Right forelimb (tissue), 1 donor: ENCODE data around the gene PSMD2.

Experiments
- DNase-seq: peaks from one replicate; pipeline ENCODE4 v3.0.0-alpha.2; 2018

PSMD2 gene

GRCh38 chr3:184283681-184284080 lies 15.4 kb upstream of the PSMD2 start:
- no peak for DNase-seq

DNA sequence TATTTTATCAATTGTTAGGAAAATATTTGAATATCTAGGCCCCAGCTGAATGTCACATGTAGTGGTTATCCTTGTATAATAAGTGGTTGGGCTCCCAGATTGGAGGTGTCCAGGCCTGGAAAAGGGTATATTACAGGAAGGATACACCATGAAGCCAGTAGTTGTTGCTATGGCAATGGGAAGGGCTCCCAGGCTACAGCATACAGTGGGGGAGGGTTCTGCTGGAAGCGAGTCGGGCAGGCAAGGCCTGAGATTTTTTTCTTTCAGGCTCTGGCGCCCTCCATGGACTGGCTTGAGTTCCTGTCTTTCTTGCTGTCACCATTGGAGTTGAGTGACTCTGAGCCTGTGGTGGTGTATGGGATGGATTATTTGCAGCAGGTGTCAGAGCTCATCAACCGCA lies 14.3 kb upstream of the PSMD2 start:
- peak; percentile 74 for DNase-seq

- DNase-seq = peak; percentile 56
These were observed 9.6 kb upstream of the PSMD2 start for GRCh38 chr3:184289426-184289938.

DNA sequence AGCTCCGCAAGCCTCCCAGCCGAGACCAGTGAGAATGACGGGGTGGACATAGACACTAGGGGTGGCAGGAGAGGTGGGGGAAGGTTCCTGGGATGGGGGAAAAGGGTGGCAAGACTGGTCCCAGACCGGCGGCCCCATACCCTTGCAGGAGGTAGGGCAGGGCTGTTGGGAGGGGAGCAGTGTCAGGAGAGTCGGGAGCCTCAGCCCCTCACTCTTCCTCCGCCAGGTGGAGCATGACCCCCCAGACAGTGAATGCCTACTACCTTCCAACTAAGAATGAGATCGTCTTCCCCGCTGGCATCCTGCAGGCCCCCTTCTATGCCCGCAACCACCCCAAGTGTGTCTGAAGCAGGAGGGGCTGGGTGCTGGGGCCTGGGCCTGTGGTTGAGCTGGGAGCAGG lies 8.7 kb upstream of the PSMD2 start:
- no peak for DNase-seq

GRCh38 chr3:184291044-184291737 lies 7.8 kb upstream of the PSMD2 start:
- DNase-seq = no peak

- DNase-seq = no peak
These were observed 7.1 kb upstream of the PSMD2 start for GRCh38 chr3:184291738-184292445.

DNA sequence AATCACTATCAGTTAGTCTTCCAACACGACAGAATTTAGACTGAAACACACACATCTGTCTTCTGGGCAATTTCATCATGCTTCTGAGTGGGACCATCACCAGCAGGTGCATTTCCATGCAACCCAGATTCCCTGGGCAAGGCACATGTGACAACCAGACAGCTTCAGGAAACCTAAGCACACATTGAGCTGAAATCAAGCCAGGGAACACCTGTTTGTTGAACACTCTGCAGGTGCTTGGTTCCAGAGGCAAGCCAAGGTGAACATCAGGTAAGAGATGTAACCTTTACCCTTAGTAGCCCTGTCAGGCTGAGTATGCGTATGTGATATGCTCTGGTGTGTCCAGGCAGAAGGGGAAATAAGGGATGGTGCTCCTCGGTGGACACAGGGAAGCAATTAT lies 3.3 kb upstream of the PSMD2 start:
- no peak for DNase-seq

GRCh38 chr3:184296616-184297015 lies 2.4 kb upstream of the PSMD2 start:
- DNase-seq = no peak

GRCh38 chr3:184299488-184300377 lies 692 bp downstream of the PSMD2 start:
- DNase-seq = no peak

DNA sequence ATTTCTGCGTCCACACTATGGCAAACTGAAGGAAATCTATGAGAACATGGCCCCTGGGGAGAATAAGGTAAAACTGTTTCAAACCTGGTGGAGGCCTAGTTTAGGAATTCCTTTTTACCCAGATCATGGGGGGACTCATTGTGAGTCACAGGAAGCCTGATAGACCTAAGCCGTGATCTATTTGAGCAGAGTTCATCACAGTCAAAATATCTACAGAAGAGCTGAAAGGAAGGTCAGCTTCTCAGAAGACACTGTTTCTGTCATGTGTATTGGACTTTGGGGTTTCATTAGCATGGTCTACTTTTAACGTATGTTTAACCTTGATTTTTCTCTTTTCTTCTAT lies 1.3 kb downstream of the PSMD2 start:
- DNase-seq = no peak

DNA sequence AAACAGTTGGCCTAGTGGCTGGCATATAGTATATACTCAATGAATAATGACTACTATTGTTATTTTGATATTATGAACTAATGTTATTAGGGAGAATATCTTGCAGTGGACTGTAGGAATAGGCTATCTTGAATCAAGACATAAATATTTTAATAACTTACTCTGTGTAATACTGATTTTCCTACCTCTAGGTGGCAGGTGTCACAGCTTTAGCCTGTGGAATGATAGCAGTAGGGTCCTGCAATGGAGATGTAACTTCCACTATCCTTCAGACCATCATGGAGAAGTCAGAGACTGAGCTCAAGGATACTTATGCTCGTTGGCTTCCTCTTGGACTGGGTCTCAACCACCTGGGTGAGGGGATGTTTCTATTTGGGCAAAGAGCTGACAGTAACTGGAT lies 6.5 kb downstream of the PSMD2 start:
- no peak for DNase-seq

- no peak for DNase-seq
These were observed 7.4 kb downstream of the PSMD2 start for GRCh38 chr3:184306341-184306972.

GRCh38 chr3:184307915-184308314 lies 8.9 kb downstream of the PSMD2 start:
- no peak for DNase-seq

GRCh38 chr3:184308744-184309143 lies 9.7 kb downstream of the PSMD2 start:
- DNase-seq = no peak

DNA sequence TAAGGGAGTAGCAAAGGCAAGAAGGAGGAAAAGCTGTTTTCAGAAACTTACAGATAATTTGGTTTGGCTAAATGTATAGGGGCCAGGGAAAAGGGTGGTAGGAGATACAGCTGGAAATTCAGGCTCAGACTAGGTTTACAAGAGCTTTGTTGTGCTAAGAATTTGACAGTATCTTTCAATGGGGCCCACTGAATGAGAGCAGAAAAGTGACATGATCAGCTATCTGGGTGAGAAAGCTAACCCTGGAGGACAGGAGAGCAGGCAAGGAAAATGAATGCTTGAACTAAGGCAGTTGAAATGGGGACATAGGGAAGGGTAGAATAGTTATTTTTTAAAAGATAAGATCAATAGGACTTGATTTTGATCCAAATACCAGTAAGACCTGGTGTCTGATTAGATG lies 12.6 kb downstream of the PSMD2 start:
- DNase-seq = no peak

DNA sequence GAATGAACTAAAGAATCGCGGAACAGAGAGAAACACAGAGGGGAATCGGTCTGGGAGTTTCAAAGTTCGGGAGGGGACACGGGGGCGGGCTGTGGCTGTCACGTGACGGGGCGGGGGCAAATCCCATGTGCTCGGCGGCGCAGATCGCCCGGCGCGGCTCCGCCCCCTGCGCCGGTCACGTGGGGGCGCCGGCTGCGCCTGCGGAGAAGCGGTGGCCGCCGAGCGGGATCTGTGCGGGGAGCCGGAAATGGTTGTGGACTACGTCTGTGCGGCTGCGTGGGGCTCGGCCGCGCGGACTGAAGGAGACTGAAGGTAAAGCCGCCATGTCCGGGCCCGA lies 15.3 kb downstream of the PSMD2 start, which contains the start of gene EIF4G1:
Gene EIF4G1 (plus strand): TSS at position 244 of the 337 bp plus-strand sequence. CDS start 1,191 bp downstream, outside the sequence.
- DNase-seq = peak; percentile 95

GRCh38 chr3:184314700-184315542 lies 15.9 kb downstream of the PSMD2 start:
- peak; percentile 88 for DNase-seq

- DNase-seq = no peak
These were observed 16.5 kb downstream of the PSMD2 start for GRCh38 chr3:184315543-184315867.

GRCh38 chr3:184315871-184316661 lies 17.0 kb downstream of the PSMD2 start:
- DNase-seq = no peak

DNA sequence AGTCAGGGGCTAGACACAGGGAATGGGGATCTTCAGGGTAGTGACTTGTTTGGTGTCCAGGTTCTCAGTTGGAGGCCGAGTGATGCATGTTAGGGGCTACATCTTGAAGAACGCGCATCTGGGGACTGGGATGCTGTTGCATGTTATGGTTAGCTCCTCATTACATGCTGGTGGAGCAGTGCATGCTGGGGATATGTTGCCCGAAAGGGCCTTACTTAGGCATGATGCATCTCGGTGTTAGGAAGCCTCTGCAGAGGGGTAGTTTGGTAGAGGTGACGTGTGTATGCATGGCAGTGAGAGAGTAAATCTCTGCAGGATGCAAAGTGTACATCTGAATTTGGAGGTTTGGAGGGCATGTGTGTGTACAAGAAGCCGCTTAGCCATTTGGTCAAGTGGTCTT lies 17.8 kb downstream of the PSMD2 start:
- DNase-seq = no peak

GRCh38 chr3:184317201-184317600 lies 18.2 kb downstream of the PSMD2 start:
- no peak for DNase-seq
